ENCODE data around the gene FAM200A.
"Not testable (repeated sequence)": the region's sequence is repeated elsewhere in the genome, so short reads cannot be mapped to it uniquely, and the experiment has no call there.

Gene FAM200A

DNA sequence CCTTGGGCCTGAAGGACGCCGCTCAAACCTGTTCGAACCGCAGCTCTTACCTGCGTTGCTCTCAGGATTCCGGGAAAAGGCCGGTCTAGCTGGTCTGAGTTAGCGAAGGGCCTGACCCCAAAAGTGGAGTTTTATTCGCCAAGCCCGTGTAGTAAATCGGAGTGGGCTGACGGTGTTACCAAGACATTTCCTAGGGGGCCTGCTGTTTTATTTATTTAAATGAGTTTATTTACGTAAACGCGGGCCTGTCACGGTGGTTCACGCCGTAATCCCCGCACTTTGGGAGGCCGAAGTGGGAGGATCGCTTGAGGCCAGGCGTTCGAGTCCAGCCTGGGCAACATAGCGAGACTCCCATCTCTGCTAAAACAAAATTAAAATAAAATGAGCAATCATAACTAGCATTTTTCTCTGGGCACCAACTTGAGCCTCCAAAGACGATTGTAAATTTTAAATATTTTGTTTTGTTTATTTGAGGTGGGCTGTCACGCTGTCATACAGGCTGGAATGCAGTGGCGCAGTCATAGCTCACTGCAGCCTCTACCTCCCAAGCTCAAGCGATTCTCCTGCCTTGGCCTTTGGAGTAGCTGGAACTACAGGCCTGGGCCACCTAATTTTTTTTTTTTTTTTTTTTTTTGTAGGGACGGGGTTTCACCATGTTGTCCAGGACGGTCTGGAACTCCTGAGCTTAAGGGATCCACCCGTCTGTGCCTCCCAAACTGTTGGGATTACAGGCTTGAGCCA is 7.4 kb upstream of the FAM200A start:
- no peak for DNase-seq (ENCODE audit: low read depth)

DNA sequence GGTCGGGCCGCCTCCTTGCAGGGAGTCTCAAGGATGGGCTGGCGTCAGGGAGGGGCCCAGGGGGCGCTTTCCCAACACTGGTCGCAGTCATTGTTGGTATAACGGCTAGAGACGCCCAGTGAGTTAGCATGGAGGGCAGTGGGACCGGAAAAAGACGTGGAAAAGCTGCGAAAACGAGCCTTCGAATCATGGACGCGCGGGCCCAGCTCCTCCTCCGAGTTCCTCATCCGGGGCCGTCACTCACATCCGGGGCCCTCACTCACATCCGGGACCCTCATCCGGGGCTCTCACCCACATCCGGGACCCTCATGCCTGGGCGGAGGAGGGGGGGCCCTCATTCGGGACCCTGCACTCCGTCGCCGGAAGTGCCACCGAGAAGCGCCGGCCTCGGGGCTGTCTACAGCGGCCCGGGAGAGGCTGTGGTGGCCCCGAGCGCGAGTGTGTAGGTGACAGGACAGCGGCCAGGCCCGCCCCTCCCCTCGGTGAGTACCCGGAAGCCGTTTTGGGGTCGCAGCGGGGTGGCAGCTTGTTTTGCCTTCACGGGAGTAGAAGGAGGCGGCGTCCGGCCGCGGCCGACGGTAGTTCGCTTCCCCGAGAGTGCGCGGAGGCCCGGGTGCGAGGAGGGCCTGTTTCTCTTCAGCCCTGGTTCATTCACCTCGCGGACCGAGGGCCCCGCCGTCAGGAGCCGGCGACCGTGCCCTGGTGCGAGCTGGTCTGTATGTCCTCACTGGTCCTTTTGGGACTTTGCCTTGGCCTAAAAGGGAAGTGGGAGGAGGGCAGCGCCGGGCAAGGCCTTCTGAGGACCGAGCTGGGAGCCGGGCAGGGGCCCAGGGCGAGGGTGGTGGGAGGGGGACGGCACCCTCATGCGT is 6.6 kb upstream of the FAM200A start, which contains the start of gene ZNF655:
Gene ZNF655, plus strand, starts transcription at position 337 of the 869 bp plus-strand sequence. CDS start 1,918 bp downstream, outside the sequence.
- peak; percentile 87 for DNase-seq (ENCODE audit: low read depth)

DNA sequence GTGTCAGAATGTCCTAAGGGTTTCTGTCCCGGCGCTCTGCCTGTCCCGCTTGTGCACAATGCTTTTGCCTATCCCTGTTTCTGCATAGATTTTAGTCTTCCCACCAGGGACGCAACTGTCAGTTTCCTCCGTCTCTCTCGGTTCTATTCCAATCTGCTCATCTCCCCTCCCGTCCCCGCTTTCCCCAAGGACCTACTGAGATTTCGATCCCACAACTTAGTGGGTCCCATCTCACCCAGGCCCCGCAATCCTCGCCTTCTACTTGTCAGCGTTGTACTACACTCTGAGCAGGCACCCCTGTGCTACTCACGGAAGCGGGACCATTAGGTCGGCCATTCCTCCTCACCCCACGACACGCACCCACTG is 6.0 kb upstream of the FAM200A start:
- no peak for DNase-seq (ENCODE audit: low read depth)

DNA sequence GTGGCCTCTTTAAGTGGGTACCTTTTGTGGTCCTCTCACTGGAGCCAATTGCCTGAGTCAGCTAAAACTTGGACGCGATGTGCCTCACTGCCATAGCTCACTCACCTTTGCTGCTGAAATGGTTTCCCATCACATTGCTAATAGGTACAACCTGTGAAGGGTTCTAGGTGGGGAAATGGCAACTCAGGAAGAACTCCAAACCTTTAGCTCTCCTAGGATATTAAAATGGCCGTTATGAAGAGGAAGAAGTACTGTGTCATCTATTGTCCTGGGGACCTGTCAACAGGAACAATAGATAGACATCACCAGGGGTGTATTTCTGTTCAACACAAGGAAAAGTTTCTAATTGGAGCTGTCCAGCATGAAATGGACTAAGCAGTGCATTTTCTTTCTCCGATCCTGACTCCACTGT is 5.3 kb upstream of the FAM200A start:
- no peak for DNase-seq (ENCODE audit: low read depth)

- no peak for DNase-seq (ENCODE audit: low read depth)
These were observed 3.0 kb upstream of the FAM200A start for GRCh38 chr7:99554939-99555338.

GRCh38 chr7:99553039-99553438 is 1.1 kb upstream of the FAM200A start:
- no peak for DNase-seq (ENCODE audit: low read depth)

GRCh38 chr7:99551334-99551733 is 580 bp downstream of the FAM200A start:
- no peak for DNase-seq (ENCODE audit: low read depth)

DNA sequence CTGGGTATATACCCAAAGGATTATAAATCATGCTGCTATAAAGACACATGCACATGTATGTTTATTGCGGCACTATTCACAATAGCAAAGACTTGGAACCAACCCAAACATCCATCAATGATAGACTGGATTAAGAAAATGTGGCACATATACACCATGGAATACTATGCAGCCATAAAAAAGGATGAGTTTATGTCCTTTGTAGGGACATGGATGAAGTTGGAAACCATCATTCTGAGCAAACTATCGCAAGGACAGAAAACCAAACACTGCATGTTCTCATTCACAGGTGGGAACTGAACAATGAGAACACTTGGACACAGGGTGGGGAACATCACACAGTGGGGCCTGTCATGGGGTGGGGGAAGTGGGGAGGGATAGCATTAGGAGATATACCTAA is 2.4 kb downstream of the FAM200A start:
- DNase-seq (ENCODE audit: low read depth), result not testable (repeated sequence)

DNA sequence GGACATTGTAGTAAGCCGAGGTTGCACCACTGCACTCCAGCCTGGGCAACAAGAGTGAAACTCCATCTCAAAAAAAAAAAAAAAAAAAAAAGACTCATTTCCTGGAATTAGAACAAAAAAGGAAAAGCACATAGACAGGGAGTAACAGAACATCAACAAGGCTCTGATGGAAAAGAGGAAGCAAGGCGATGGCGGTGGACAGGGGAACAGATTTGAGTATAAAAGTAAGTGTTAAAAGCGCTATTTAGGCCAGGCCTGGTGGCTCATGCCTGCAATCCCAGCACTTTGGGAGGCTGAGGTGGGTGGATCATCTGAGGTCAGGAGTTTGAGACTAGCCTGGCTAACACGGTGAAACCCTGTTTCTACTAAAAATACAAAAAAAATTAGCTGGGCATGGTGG is 6.6 kb downstream of the FAM200A start:
- not testable (repeated sequence) for DNase-seq (ENCODE audit: low read depth)

- no peak for DNase-seq (ENCODE audit: low read depth)
These were observed 8.0 kb downstream of the FAM200A start for GRCh38 chr7:99543916-99544315.

DNA sequence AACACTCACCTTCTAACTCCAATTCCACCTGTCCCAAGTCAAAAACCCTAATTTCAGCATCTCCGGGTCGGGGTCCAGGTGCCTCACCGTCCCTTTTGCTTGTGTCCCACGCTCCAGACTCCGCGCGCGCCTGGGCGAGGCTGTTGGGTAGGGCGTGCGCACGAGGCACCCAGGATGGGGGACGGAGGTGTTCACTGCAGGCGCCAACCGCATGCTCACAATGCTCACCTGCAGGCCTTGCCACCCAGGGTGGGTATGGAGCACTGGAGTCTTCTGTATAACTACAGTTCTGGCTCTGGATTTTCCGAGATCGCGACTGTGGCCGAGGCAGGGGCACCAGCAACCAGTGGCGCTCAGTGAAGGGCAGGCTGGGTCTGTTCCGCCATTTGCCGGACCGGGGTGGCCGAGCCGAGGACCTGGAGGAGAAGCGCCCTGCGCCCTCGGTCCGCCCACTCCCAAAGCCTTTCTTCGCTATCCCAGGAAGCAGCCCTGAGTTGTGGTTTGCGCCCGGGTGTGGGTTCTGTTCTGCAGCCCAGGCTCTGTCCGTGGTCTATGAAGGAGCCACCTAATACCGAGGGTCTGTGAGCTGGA is 8.7 kb downstream of the FAM200A start:
- DNase-seq (ENCODE audit: low read depth), result no peak

DNA sequence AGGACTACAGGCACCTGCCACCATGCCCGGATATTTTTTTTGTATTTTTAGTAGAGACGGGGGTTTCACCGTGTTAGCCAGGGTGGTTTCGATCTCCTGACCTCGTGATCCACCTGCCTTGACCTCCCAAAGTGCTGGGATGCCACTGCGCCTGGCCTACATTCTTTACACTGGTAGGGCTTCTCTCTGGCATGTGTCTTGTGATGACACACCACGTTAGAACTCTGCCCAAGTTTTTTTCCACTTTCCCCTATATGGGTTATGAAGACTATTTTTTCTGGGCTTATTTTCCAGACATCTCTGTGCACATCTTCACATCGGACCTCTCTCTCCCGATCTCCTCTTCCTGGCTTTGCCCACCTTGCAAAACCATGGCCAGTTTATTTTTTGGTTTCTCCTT is 10.7 kb downstream of the FAM200A start:
- DNase-seq (ENCODE audit: low read depth), result no peak

DNA sequence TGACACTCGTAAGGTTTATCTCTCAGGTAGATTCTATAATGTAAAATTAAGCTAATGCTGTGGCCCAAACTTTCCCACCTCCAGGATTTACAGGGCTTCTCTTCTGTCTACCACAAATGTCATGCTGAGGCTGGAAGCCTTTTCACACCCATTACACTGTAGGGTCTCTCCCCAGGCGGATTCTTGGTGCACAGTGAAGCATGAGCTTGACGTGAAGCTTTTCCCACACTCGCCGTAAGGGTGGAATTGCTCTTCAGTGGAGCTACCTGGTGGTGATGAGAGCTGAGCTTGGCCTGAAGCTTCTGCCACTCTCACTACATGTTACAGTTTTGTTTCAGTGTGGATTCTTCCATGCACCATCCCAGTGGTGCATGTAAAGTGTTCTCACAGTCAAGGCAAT is 11.4 kb downstream of the FAM200A start:
- no peak for DNase-seq (ENCODE audit: low read depth)

GRCh38 chr7:99539213-99539811 is 12.6 kb downstream of the FAM200A start:
- no peak for DNase-seq (ENCODE audit: low read depth)

DNA sequence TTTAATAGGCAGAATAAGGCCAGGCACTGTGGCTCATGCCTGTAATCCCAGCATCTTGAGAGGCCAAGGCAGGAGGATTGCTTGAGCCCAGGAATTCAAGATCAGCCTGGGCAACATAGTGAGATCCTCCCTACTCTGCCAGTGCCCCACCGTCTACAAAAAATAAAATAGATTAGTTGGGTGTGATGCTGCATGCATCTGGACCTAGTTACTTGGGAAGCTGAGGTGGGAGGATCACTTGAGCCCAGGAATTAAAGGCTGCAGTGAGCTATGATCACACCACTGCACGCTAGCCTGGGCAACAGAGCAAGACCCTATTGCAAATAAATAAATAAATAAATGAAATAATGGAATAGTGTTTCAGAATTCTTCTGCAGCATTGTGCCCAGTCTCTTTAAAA is 16.2 kb downstream of the FAM200A start:
- no peak for DNase-seq (ENCODE audit: low read depth)

DNA sequence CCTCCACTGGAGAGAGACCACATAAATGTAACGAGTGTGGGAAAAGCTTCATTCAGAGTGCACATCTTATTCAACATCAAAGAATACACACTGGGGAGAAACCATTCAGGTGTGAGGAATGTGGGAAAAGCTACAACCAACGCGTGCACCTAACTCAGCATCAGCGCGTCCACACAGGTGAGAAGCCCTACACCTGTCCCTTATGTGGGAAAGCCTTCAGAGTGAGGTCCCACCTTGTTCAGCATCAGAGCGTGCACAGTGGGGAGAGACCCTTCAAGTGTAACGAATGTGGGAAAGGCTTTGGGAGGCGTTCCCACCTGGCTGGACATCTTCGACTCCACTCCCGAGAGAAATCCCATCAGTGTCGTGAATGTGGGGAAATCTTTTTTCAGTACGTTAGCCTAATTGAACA is 20.6 kb downstream of the FAM200A start:
- DNase-seq (ENCODE audit: low read depth), result no peak

DNA sequence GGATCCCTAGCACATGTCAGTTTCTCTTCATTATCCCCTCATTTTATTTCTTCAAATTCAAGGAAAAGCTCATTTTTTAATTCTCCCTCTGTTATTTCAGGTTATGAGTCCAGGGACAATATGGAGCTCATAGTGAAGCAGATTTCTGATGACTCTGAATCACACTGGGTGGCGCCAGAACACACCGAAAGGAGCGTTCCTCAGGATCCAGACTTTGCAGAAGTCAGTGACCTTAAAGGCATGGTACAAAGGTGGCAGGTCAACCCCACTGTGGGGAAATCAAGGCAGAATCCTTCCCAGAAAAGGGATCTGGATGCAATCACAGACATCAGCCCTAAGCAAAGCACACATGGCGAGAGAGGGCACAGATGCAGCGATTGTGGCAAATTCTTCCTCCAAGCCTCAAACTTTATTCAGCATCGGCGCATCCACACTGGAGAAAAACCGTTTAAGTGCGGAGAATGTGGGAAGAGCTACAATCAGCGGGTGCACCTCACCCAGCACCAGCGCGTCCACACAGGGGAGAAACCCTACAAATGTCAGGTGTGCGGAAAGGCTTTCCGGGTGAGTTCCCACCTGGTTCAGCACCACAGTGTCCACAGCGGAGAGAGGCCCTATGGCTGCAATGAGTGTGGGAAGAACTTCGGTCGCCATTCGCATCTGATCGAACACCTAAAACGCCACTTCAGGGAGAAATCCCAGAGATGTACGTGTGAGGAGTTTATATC is 26.0 kb downstream of the FAM200A start:
- DNase-seq (ENCODE audit: low read depth), result no peak

- DNase-seq (ENCODE audit: low read depth), result no peak
These were observed 30.5 kb downstream of the FAM200A start for GRCh38 chr7:99521399-99521798.

DNA sequence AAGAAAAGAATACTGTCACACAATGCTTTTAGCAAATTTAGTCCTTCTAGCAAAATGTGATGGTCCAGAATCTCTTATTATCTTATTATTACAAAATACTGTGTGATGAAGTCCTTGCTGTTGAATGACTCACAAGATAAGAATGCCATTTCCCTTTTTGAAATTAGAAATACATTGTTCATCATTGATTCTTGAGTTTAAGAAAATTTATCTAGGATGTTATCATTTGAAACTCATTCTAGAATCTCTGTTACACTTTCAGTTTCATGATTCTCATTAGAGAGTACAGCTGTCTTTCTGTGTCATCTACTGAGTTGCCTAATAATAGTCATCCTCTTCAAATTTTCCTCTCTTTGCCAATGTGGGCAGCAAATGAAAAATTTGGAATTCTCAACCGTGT is 37.9 kb downstream of the FAM200A start:
- no peak for DNase-seq (ENCODE audit: low read depth)

DNA sequence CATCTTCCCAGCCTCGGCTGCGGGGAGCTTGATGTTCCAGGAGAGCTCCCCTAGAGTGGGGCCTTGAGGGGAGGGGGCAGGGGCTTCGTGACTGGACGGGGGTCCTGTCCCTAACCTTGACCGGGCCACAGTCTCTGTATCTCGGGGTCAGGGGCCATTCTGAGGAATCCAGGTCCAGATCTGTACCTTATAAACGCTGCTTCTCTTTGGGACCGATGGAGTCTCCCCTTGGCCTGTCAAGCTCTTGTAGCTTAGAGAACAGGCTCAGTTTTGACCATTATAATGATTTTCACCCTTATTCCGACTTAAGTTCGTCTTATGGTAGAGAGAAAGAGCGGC is 46.6 kb downstream of the FAM200A start:
- DNase-seq (ENCODE audit: low read depth), result no peak

- peak; percentile 94 for DNase-seq (ENCODE audit: low read depth)
These were observed 47.2 kb downstream of the FAM200A start, which contains the start of gene ZKSCAN5 for GRCh38 chr7:99504603-99505323. Gene ZKSCAN5, plus strand, starts transcription at chr7:99504662. Its CDS starts 1,383 bp downstream, at chr7:99506045.

All from stimulated activated CD8-positive, alpha-beta memory T cell treated with anti-CD3 and anti-CD28 coated beads, Interleukin-12 subunit alpha, Interleukin-12 subunit beta, amount 100 ng/mL, for 4 hours (primary cell).